ENCODE results near the gene HIC1.

The HIC1 gene

DNA sequence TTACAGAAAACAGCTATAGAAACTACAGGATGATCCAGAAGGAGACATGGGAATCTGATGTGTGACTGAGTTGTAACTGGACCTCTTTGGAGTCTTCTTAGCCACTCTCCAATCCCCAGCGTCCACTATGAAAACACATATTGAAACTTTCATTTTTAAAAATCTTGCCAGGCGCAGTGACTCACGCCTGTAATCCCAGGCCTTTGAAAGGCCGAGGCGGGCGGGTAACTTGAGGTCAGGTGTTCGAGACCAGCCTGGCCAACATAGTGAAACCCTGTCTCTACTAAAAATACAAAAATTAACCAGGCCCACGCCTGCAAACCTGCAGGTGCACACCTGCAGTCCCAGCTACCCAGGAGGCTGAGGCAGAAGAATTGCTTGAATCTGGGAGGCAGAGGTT lies 53.3 kb downstream of the HIC1 start:
- no peak for DNase-seq

DNA sequence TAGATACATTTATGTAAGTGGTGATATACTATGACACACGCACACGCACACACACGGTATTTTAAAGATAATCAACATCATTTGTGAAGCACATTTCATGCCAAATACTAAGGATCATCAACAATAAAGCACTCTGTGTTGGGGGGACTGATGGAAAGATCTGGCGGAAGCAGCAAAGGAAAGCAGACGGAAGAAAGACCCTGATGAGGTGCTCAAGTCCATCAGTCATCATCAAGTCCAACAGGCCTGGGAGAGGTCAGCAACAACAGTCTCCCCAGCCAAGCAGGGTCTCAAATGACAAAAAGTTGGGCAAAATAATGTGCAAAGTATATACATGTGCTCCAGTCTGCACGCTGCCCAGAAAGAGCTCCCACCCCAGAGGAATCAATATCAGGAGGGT lies 55.5 kb downstream of the HIC1 start:
- DNase-seq: no peak

DNA sequence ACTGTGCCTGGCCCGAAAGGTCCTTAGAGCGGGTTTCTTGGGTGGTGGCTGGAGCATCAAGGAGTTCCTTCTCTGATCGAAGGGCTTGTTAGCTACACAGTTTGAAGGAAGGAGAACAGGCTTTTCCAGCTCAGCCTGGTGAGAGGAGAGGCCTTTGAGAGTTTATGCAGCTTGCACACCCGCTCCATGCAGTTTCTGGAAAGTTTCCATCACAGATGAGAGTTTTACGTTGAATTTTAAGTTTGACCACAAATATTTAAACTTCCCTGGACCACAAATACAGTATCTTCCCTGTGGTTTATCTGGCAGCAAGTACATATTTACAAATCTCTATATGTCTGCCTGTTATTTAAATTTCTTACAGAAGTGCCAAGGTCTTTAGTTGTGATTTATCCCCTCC lies 56.8 kb downstream of the HIC1 start:
- DNase-seq: no peak

Data from activated CD4-positive, alpha-beta T cell treated with anti-CD3 and anti-CD28 coated beads, Interleukin-2, amount 50 U/mL, for 4 hours (primary cell).